CD4-positive, CD25-positive, alpha-beta regulatory T cell (primary cell): Measurements from ENCODE around the gene AIP. TPM values are rescaled to one million over a fixed set of nuclear protein-coding genes. Genes with fewer than 3 reads are reported as not detected.

Source experiments
- ATAC-seq, 2 donors: fragments of 150-1000 bp; cut with Tn5 transposase; one replicate each; pipeline ENCODE4 v1.10.0; 2021; ENCODE audit warnings: low read depth in 2 of 2, moderate number of reproducible peaks in 2 of 2, moderate library complexity in 1 of 2
- DNase-seq, 3 donors: peaks; one replicate each; pipeline versions ENCODE4 v3.0.0 to v3.0.0-alpha.2; 2012 to 2022; ENCODE audit warnings: mixed read lengths in 1 of 3
- H3K27ac ChIP-seq: one replicate; pipeline ENCODE4 v1.7.0; 2013; ENCODE audit warnings: mild to moderate bottlenecking, low read length; ENCODE audit not compliant: insufficient read depth, poor library complexity, severe bottlenecking
- H3K27me3 ChIP-seq: one replicate; pipeline ENCODE4 v1.7.0; 2013; ENCODE audit warnings: low read length; ENCODE audit not compliant: control insufficient read depth, insufficient read depth
- H3K36me3 ChIP-seq: one replicate; pipeline ENCODE4 v1.7.0; 2013; ENCODE audit warnings: mild to moderate bottlenecking, low read length, moderate library complexity; ENCODE audit not compliant: control insufficient read depth, insufficient read depth
- H3K4me1 ChIP-seq: 2 replicates; pipeline ENCODE4 v1.7.0; 2013; ENCODE audit warnings: mild to moderate bottlenecking, low read length; ENCODE audit not compliant: insufficient read depth, control insufficient read depth, poor library complexity, severe bottlenecking
- H3K4me3 ChIP-seq: one replicate; pipeline ENCODE4 v1.7.0; 2013; ENCODE audit warnings: low read depth, mild to moderate bottlenecking, low read length, moderate library complexity
- H3K9me3 ChIP-seq, 2 experiments: 1 replicate in 1 of 2; 2 replicates in 1 of 2; pipeline ENCODE4 v1.7.0; 2013; ENCODE audit warnings: low read length in 2 of 2, mild to moderate bottlenecking in 1 of 2, moderate library complexity in 1 of 2; ENCODE audit not compliant: control insufficient read depth in 2 of 2
- H3K27ac Mint-ChIP-seq, 3 donors: one replicate each; pipeline ENCODE4 v1.8.0; 2020 to 2022; ENCODE audit warnings: mild to moderate bottlenecking in 3 of 3, mixed read lengths in 3 of 3, moderate library complexity in 2 of 3
- H3K27me3 Mint-ChIP-seq: one replicate; pipeline ENCODE4 v1.8.0; 2022; ENCODE audit warnings: mild to moderate bottlenecking, mixed read lengths
- H3K36me3 Mint-ChIP-seq: one replicate; pipeline ENCODE4 v1.8.0; 2020; ENCODE audit warnings: mixed read lengths
- H3K4me1 Mint-ChIP-seq, 4 donors: one replicate each; pipeline ENCODE4 v1.8.0; 2020 to 2022; ENCODE audit warnings: mixed read lengths in 4 of 4, mild to moderate bottlenecking in 1 of 4
- H3K4me3 Mint-ChIP-seq, 4 donors: one replicate each; pipeline ENCODE4 v1.8.0; 2020 to 2022; ENCODE audit warnings: mild to moderate bottlenecking in 4 of 4, mixed read lengths in 4 of 4, moderate library complexity in 3 of 4
- H3K9me3 Mint-ChIP-seq, 7 donors: one replicate each; pipeline ENCODE4 v1.8.0; 2020 to 2022; ENCODE audit warnings: mixed read lengths in 7 of 7, mild to moderate bottlenecking in 3 of 7, moderate library complexity in 2 of 7
- polyA plus RNA-seq, 4 donors: library from polyadenylated mRNA; unstranded; fragments of 300-500 nt; fragmentation: Illumina TruSeq; gene quantifications; one replicate each; pipeline ENCODE4 v1.2.3, GENCODE V29; 2021
- total RNA-seq: library from RNA; stranded (reverse); gene quantifications from one replicate; pipeline ENCODE4 v1.2.3, GENCODE V29; 2022

AIP gene
- total and polyA plus RNA-seq, 5 donors from 2014 or later = 124 to 234 (median 213) TPM

- H3K27ac Mint-ChIP-seq = peak overlapping the region in 1 of 3 donors; percentile 38
- Histone ChIP-seq H3K4me1 (peaks cover 3% of the 10 kb centered on the region), H3K27me3 (no peaks in the 10 kb centered on the region), H3K9me3 (no peaks in the 10 kb centered on the region), H3K4me3 (no peak overlapping the region), H3K36me3 (peaks cover 58% of the 10 kb centered on the region), H3K27ac (no peak overlapping the region)
- DNase-seq = no peak
- no peaks in the 10 kb centered on the region for H3K27me3 Mint-ChIP-seq
- peaks cover 0 to 13% (median 3%) of the 10 kb centered on the region in 4 donors for H3K4me1 Mint-ChIP-seq
- no peak overlapping the region for H3K4me3 Mint-ChIP-seq
- peaks cover 3% of the 10 kb centered on the region for H3K36me3 Mint-ChIP-seq
- H3K9me3 Mint-ChIP-seq = no peaks in the 10 kb centered on the region
- ATAC-seq = no peak
These were observed 11.8 kb downstream of the AIP start for GRCh38 chr11:67494371-67495233.

- H3K9me3 Mint-ChIP-seq = no peaks in the 10 kb centered on the region
These were observed 12.6 kb downstream of the AIP start for GRCh38 chr11:67495234-67496005.

GRCh38 chr11:67496113-67496512 lies 13.3 kb downstream of the AIP start:
- Histone ChIP-seq H3K4me3 (no peak overlapping the region), H3K27me3 (no peaks in the 10 kb centered on the region), H3K9me3 (no peaks in the 10 kb centered on the region), H3K4me1 (no peaks in the 10 kb centered on the region), H3K27ac (no peak overlapping the region), H3K36me3 (peaks cover 57% of the 10 kb centered on the region)
- Mint-ChIP-seq H3K4me3 (no peak overlapping the region), H3K9me3 (no peaks in the 10 kb centered on the region), H3K4me1 (peaks cover 3 to 11% (median 7%) of the 10 kb centered on the region in 4 donors), H3K36me3 (peaks cover 7% of the 10 kb centered on the region), H3K27ac (no peak overlapping the region), H3K27me3 (no peaks in the 10 kb centered on the region)
- no peak for ATAC-seq
- no peak for DNase-seq

More at GRCh38 chr11:67495234-67496005, 12.6 kb downstream of the AIP start:
- no peaks in the 10 kb centered on the region for H3K27me3 ChIP-seq
- no peaks in the 10 kb centered on the region for H3K9me3 ChIP-seq
- Mint-ChIP-seq H3K4me3 (no peak overlapping the region), H3K27ac (peak overlapping the region in 1 of 3 donors; percentile 40), H3K27me3 (no peaks in the 10 kb centered on the region), H3K4me1 (peaks cover 0 to 6% (median under 1%) of the 10 kb centered on the region in 4 donors), H3K36me3 (peaks cover under 1% of the 10 kb centered on the region)
- peaks cover 58% of the 10 kb centered on the region for H3K36me3 ChIP-seq
- H3K27ac ChIP-seq = no peak overlapping the region
- H3K4me3 ChIP-seq = no peak overlapping the region
- H3K4me1 ChIP-seq = peaks cover under 1% of the 10 kb centered on the region
- DNase-seq (no peak), ATAC-seq (no peak)

GRCh38 chr11:67497656-67498291 lies 14.9 kb downstream of the AIP start:
- Mint-ChIP-seq H3K36me3 (peaks cover 10% of the 10 kb centered on the region), H3K27ac (no peak overlapping the region)

GRCh38 chr11:67498544-67498972 lies 15.7 kb downstream of the AIP start:
- Mint-ChIP-seq H3K4me3 (no peak overlapping the region), H3K27me3 (no peaks in the 10 kb centered on the region), H3K9me3 (no peaks in the 10 kb centered on the region), H3K4me1 (peaks cover 3 to 24% (median 16%) of the 10 kb centered on the region in 4 donors), H3K36me3 (peaks cover 10% of the 10 kb centered on the region), H3K27ac (no peak overlapping the region)
- ATAC-seq = no peak
- Histone ChIP-seq H3K4me1 (peaks cover 9% of the 10 kb centered on the region), H3K9me3 (no peaks in the 10 kb centered on the region), H3K27me3 (no peaks in the 10 kb centered on the region), H3K27ac (no peak overlapping the region), H3K4me3 (no peak overlapping the region), H3K36me3 (peaks cover 55% of the 10 kb centered on the region)
- no peak for DNase-seq

More at GRCh38 chr11:67497656-67498291, 14.9 kb downstream of the AIP start:
- H3K4me3 ChIP-seq = no peak overlapping the region
- H3K27me3 Mint-ChIP-seq = no peaks in the 10 kb centered on the region
- no peaks in the 10 kb centered on the region for H3K9me3 ChIP-seq
- DNase-seq = no peak
- H3K4me1 ChIP-seq = peaks cover 2% of the 10 kb centered on the region
- H3K36me3 ChIP-seq = peaks cover 56% of the 10 kb centered on the region
- ATAC-seq = no peak
- no peak overlapping the region for H3K27ac ChIP-seq
- H3K4me3 Mint-ChIP-seq = no peak overlapping the region
- H3K27me3 ChIP-seq = no peaks in the 10 kb centered on the region
- H3K9me3 Mint-ChIP-seq = no peaks in the 10 kb centered on the region
- H3K4me1 Mint-ChIP-seq = peaks cover 3 to 17% (median 10%) of the 10 kb centered on the region in 4 donors

- DNase-seq (no peak), ATAC-seq (no peak)
- peaks cover 3 to 28% (median 16%) of the 10 kb centered on the region in 4 donors for H3K4me1 Mint-ChIP-seq
- H3K27me3 Mint-ChIP-seq = no peaks in the 10 kb centered on the region
- Histone ChIP-seq H3K36me3 (peaks cover 54% of the 10 kb centered on the region), H3K4me1 (peaks cover 16% of the 10 kb centered on the region), H3K4me3 (no peak overlapping the region), H3K9me3 (no peaks in the 10 kb centered on the region), H3K27ac (no peak overlapping the region), H3K27me3 (no peaks in the 10 kb centered on the region)
- H3K27ac Mint-ChIP-seq = no peak overlapping the region
- H3K9me3 Mint-ChIP-seq = no peaks in the 10 kb centered on the region
- H3K4me3 Mint-ChIP-seq = no peak overlapping the region
- peaks cover 10% of the 10 kb centered on the region for H3K36me3 Mint-ChIP-seq
These were observed 17.1 kb downstream of the AIP start for GRCh38 chr11:67499808-67500483.

- H3K4me1 Mint-ChIP-seq = peaks cover 3 to 29% (median 17%) of the 10 kb centered on the region in 4 donors
- H3K9me3 ChIP-seq = no peaks in the 10 kb centered on the region
- no peak for DNase-seq
- peak overlapping the region in 1 of 4 donors; percentile 62 for H3K4me3 Mint-ChIP-seq
- H3K27me3 Mint-ChIP-seq = no peaks in the 10 kb centered on the region
- ATAC-seq = no peak
- no peak overlapping the region for H3K4me3 ChIP-seq
- peaks cover 50% of the 10 kb centered on the region for H3K36me3 ChIP-seq
- peaks cover 10% of the 10 kb centered on the region for H3K36me3 Mint-ChIP-seq
- no peaks in the 10 kb centered on the region for H3K9me3 Mint-ChIP-seq
- H3K27me3 ChIP-seq = no peaks in the 10 kb centered on the region
- H3K27ac Mint-ChIP-seq = peak overlapping the region in 1 of 3 donors; percentile 41
- peaks cover 19% of the 10 kb centered on the region for H3K4me1 ChIP-seq
- H3K27ac ChIP-seq = no peak overlapping the region
These were observed 17.6 kb downstream of the AIP start for GRCh38 chr11:67500484-67500821.
